HG03025 (cell line): ENCODE measurements around the gene TIMP2.
"Not testable (repeated sequence)": the region's sequence is repeated elsewhere in the genome, so short reads cannot be mapped to it uniquely, and the experiment has no call there.

ENCODE experiments used
- ATAC-seq: cut with Tn5 transposase; IDR thresholded peaks from one replicate; pipeline ENCODE4 v1.9.1; 2021; ENCODE audit warnings: mild to moderate bottlenecking, moderate library complexity; ENCODE audit not compliant: unreplicated experiment, low FRiP score

The TIMP2 gene

DNA sequence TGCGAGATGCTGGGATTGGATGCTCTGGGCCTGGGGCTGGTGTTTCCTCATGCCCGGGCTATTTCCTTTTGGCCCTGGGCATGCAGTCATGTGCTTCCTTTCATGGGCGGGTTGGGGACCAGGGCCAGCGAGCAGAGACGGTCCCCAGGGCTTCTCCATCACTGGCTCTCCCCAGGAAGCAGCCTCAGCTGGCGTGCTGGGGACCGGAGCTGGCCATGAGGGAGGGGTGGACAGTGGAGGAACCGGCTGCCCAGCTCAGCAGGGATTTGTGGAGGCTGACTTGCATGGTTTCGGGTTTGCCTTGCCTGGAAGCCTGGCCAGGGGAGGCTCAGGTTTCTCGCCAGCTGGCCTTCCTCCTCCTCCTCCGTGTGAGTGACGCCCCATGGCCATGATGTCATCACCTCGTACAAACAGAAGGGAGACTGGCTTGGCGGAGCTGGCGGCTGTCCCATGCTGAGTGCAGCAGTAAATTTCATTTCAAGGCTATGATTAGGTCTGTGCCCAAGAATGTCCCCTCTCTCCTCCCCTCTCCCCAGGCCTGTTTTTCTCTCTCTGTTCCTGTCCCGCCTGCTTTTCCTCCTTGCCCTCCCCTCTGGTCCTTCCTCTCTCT, 8.9 kb upstream of the TIMP2 start:
- no peak for ATAC-seq

DNA sequence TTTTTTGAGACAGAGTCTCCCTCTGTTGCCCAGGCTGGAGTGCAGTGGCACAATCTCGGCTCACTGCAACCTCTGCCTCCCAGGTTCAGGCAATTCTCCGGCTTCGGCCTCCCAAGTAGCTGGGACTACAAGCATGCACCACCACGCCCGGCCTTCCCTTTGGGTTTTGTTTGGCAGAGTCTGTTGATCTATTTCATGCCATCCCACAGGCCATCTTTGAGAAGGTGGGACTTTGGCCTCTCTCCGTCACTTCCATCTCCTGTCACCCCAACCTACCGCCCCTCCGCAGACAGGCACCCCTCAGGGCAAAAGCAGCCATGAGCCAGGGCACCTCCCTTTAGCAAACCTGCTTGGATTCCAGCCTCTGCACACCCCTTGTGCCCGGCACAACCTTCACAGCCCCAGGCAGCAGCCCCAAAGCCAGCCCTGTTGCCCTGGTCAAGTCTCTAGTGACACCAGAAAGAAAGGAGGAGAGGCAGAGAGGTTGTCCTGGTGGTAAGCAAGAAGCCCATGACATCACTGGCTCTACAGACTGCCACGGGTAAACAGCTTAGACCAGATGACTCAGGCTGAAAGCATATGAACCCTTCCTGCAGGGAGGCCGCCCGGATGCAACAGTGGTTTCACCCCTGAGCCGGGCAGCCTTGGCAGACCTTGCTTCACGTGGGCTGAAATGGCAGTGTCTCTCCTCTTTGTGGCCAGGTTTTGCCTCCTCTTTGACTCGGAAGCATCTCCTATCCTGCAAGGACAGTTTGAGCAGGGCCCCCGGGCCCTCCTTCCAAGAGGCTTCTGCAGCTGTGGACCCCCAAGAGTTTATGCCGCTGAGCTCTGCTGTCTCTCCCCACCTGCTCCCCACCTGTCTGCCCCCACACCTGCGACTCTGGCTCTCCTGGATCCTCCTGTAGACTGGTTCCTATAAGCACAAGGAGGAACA, 8.1 kb upstream of the TIMP2 start:
- no peak for ATAC-seq

DNA sequence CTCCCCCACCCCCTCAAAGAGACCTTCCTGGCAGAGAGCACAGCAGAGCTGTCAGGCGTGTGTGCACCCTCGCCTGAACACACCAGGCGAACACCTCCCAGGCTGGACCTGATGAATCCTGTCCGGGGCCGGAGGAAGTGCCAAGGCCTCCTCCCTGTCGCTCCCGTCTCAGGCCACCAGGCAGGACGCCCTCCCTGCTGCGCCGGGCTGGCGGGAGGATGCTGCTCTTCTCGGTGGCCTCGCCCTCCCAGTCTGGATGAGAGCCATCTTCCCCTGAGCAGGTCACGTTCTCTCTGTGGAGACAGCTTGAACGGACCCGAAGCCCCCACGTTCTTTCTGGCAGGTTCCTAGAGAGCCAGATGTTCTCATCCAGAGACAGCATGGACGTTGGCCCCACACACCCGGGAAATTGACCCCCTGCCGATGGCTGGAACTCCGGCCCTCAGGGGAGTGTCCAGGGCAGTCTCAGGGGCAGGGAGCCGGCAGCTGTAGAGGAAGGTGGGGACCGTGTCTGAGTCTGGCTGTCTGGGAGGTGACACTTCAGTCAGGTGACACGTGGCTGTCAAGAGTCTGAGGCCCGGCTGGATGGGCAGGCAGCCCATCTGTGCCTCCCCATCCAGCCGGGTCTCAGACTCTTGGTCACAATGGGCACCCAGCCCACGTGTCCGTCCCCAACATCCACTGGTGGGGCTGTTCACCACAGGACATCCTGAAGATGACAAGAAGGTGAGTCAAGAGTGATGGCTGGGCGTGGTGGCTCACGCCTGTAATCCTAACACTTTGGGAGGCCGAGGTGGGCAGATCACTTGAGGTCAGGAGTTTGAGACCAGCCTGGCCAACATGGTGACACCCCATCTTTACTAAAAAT, 5.0 kb upstream of the TIMP2 start:
- no peak for ATAC-seq

DNA sequence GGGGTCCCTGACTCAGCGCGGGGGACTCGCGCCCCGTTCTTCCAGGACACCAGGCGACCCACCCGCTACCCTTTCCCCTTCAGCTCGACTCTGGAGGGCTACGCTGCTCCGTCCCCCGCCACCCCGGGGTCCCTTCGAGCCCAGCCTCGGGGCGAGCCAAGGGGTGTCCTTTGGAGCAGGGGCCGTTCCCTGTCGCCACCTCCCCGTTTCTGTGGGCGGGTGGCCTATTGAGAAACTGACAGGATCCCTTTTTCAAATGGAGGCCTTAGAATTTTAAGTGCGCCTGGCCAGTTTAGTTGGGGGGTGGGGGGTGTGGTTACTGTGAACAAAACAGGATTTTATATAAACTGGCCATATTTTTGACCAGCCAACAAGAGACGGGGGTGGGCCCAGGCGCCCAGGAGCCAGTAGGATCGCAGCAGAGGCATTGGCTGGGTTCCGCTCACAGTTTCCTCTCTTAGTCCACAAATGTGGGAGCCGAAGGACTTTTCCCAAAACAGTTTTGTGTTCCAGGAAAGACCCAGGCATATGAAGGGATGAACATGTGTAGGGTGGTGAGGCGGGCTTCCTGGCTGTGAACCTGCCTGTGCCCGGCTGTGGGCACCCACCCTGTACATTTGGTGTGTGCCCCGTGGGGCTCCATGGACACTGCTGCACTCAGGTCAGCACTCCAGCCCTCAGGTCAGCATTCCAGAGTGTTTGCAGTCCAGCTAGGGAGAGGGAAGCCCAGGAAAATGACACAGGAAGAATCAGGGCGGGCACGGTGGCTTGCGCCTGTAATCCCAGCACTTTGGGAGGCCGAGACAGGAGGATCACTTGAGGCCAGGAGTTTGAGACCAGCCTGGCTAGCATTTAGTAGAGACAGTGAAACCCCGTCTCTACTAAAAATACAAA, 722 bp upstream of the TIMP2 start:
- ATAC-seq: no peak

DNA sequence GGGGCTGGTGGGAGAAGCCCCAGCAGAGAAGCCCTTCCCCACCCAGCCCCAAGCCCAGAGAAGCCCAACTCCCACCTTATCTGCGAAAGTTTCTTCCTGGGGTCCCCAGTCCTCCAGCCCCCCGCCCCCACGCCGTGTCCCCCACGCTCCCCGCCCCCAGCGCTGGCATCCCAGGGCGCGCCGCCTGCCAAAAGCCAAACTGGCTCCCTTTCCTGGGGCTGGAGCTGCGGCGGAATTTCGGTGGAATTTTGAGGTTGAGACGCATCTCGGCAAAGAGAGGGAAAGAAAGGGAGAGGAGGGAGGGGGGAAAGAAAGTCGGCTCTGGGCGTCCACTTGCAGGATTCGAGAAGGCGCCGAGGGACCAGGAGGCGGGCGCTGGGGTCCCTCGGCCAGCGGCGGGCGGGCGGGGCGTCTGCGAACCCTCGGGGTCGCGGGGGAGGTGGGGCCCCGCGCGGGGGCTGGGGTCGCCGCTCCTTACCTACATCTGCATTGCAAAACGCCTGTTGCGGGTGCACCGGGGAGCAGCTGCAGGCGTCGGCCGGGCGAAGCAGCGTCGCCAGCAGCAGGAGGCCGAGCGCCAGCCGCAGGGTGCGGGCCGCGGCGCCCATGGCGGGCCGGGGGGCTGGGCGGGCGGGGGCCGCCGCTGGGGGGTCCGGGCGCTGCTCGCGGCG, 571 bp downstream of the TIMP2 start:
- ATAC-seq: no peak

DNA sequence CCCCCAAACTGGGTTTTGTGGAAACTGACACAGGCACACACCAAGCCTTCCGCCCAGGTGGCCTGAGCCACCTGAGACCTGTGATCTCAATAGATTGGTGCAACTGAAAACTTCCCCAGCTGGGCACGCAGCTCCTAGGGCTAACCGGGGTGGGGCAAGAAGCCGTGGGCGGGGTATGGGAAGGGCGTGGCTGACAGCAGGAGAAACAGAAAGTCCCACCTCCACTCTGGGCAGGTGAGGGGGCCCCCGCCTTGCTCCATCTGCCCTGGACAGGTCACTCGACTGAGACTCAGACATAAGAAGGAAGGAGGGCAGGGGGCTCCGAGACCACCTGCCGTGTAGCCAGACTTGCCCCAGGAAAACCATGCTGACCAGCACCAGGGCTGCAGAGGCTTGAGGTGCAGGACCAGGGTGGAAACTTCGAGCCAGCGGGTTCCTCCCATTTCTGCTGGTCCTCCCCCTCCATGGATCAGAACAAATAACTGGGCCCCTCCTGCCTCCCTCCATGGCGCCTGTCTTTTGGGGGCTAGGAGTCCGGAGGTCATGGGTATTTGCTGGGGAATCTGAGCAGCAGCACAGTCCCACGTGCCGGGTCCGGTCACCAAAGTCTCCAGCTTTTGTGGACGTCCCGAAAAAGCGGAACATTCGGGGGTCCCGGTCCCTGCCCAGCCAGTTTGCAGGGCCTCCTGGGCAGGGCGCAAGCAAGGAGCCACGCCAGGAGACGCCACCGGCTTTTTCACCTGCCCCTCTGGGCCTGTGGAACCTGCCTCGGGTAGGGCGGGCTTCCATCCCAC, 1.3 kb downstream of the TIMP2 start:
- no peak for ATAC-seq

DNA sequence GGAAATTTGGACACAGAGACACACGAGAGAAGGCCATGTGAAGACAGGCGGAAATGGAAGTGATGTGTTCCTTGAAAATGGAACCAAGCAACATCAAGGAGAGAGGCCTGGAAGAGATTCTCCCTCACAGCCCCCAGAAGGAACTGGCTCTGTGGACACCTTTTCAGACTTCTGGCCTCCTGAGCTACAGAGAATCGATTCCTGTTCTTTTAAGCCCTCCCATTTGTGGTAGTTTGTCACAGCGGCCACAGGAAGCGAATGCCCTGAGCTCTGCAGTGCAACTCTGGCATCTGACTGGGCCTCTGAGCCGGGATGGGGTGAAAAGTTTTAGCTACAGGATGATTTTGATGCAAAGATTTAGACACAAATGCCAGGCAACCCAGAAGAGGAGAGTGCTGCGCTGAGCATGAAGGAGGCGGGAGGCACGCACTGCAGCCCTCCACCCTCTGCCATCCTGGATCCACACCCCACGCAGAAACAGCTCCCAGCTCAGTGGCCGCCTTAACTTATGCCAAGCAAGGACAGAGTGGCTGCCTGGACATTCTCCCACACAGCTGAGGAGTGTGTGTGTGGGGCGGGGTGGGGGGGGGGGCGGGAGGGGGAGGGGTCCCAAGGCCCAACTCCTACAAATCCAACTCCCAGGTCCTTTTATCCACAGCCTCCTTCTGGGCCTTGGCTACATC, 2.2 kb downstream of the TIMP2 start:
- no peak for ATAC-seq

DNA sequence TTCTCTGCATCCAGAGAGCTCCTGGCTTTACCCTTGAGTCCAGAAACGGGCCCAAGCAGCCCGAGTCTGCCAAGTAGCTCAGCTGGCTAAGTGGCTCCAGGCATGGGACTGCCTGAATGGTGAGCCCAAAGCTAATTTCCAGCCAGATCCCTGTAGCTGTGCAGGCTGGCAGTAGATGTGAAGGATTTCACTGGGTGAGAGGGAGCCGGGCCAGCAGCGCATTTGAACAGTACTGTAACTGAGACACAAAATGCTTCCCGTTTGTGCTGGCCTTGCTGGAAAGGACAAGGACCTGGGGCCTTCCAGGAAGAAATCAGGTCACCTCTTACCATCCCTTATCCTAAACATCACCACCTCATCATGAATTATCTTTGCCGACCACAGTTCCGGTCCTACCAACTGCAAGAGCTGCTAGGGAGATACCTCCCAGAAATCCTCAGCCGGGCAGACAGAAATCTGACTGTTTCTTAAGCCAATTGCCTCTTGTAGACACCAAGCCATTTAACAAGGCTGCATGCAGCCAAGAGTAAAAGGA, 3.7 kb downstream of the TIMP2 start:
- no peak for ATAC-seq

DNA sequence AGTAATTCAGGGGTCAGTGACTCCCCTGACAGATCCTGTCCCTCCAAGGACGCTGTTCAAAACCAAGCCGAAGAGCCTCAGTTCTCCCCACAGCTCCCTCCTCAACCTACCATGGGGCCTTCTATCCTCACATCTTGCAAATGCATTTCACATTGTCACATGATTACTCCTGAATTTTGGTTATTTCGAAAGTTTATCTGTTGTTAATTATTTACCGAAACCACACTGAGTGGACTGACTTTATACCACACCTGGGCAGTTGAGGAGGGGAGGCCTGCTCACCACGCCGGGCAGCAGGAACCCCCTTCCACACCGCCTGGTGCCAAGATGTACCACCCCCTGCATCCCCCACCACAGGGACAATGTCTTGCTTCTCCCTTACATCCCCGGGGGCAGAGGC, 4.7 kb downstream of the TIMP2 start:
- ATAC-seq: no peak

DNA sequence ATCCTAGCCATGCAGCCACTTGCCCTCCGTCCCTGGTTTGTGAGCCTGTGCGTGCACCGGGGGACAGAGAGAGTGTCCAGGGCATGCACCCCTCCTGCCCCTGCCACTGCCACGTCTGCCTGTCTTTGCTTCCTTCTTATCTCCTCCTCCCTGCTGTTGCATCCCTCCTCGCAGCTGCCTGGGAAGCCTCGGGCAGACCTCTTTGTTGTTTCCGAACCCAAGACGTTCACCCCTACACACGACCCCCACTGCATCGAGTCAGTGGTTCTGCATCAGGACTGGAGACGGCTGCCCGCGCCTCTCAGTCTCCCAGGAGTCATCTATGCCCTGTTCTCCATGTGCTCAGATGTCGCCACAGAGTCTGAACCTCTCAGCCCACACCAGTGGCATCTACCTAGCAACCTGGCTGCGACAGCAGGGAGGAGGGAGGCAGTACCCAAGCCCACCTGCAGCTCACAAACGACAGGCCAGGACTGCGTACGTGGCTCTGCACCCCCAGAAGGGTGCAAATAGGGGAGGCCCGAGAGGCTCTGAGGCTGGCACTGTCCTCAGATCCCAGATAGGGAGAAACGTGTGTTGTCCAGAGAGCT, 5.2 kb downstream of the TIMP2 start:
- ATAC-seq: no peak

DNA sequence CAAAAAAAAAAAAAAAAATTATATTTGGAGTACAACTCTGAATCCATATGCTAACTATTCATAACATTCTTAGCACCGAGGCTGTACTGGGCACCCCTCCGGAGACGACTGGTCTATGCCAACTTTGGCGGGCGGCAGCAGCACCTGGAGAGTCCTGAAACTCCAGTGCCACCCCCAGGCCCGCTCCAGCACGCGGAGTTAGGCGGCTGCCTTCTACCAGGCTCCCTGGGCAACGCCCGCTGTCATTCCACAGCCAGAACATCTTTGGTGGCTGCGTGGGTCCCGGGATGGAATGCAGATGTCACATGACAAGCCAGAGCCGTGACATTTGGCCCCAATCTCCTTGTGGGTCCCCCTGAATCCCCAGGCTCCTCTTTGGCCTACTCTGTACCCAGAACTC, 6.2 kb downstream of the TIMP2 start:
- ATAC-seq: no peak

DNA sequence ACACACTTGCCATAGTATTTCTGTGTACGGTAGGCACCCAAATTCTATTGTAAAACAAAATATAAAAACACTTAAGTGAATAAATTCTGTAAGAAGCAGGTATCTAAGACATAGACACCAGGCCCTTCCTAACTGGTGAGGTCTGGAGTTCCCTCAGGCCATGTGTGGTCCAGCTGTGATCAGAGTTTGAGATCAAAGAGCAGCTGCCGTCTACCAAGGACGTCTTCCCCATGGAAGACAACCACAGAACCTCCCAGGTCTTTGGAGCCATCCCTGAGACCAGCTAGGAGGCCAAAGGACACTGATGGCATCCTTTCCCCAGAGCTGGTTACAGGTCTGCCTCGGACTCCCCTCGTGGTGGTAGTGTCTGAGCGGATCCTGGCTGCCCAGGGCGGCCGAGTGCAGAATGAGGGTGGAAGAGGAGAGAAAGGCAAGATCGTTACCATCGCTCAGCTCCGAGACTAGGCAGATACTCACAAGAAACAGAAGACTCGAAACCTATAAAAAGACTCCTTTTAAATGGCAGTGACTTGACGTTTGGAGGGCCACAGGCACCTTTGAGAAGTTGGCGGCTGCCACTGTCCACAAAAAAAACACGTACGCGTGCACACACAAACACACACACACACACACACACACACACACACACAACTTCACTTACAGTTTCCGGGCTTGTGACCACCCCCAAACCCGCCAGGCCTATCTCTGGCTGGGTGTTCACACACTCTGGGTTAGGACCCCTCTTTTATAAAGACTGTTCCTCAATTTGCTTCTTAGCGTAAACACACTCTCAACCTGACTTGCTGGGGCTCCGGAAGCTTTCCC, 7.5 kb downstream of the TIMP2 start:
- no peak for ATAC-seq

DNA sequence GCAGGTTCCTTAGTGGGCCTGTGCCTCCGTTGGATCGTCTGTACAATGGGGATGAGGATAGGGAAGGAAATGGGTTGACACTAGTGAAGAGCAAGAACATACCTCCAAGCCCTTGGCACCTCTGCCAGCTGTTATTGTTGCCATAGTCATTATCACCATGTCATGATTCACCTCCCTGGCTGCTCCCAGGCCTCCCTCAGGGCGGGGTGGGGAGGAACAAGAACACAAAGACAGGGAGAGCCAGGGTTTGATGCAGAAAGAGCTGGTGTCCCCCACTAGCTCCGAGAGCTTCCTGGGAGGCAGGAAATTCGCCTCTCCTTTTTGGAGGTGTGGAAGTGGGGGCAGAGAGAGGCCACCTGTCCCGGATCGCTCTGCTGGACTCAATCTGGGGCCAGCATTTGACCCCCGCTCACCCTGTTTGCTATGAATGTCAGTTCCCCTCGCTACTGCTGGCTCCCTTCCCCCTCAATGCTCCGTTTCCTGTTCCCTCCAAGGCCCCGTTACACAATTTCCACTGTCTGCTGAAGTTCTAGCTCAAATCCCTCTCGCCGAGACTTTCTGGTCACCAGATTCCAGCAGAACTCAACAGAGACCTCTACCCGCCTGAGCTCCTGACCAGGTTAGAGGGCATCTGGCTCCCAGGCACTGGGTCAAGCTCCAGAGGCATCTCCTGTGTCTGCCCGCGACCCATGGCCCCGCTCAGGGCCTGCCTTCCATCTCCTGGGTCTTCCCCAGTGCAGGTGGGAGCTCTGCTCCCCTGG, 9.1 kb downstream of the TIMP2 start:
- no peak for ATAC-seq

DNA sequence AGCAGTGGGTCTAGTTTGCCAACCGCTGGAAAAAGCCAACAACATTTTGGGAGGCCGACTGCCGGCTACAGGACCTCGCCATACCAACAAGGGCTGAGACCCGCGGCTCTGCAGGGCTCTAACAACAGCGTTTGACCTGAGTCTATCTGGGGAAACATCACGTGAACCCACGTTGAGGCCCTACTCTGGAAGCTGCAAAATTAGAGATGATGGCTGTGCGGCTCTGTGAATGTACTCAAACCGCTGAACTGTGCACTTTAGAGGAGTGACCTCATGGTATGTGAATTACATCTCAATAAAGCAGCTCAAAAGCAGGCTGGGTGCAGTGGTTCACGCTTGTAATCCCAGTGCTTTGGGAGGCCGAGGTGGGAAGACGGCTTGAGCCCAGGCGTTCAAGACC, 12.1 kb downstream of the TIMP2 start:
- no peak for ATAC-seq

DNA sequence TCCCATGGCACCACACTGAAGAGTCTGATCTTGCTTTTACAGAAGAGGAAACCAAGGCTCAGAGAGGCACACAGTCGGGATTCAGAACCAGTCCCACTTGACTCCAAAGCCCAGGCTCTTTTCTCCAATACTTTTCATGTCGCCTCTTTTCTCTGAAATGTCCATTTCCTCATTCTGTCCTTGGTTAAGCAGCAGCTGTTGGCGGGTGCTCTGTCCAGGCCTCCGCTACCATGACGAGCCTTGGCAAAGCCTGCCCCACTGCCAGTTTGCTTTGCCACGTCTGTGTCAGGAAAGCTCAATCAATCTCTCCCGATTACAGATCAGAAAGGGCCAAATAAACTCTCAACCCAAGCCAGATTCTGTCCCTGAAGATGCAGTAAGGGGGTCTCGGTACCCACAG, 13.1 kb downstream of the TIMP2 start:
- ATAC-seq: no peak

DNA sequence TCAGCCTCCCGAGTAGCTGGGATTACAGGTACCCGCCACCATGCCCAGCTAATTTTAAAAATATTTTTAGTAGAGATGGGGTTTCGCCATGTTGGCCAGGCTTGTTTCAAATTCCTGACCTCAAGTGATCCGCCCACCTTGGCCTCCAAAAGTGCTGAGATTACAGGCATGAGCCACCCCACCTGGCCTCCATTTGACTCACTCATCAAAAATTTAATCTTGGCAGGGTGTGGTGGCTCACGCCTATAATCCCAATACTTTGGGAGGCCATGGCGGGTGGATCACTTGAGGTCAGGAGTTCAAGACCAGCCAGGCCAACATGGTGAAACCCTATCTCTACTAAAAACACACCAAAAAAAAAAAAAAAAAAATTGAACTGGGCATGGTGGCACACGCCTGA, 13.6 kb downstream of the TIMP2 start:
- not testable (repeated sequence) for ATAC-seq
